GM21737 (cell line): Measurements from ENCODE around the gene ZNF229.
"Not testable (repeated sequence)": the region's sequence is repeated elsewhere in the genome, so short reads cannot be mapped to it uniquely, and the experiment has no call there.

Experiments used
- ATAC-seq: cut with Tn5 transposase; IDR thresholded peaks from one replicate; pipeline ENCODE4 v1.9.1; 2021; ENCODE audit warnings: mild to moderate bottlenecking, moderate library complexity; ENCODE audit not compliant: unreplicated experiment

Gene ZNF229

GRCh38 chr19:44447916-44448674, at the start of gene ZNF229:
Gene ZNF229 (minus strand): TSS chr19:44448472. CDS start chr19:44442847, 5,625 bp downstream.
- ATAC-seq = no peak

GRCh38 chr19:44496711-44497110, 48.4 kb upstream of the ZNF229 start:
- ATAC-seq = no peak

- ATAC-seq = no peak
These were observed 28.5 kb upstream of the ZNF229 start for GRCh38 chr19:44476559-44477408.

- ATAC-seq = not testable (repeated sequence)
These were observed 20.5 kb upstream of the ZNF229 start for GRCh38 chr19:44468730-44469129.

GRCh38 chr19:44462600-44463286, 14.5 kb upstream of the ZNF229 start:
- not testable (repeated sequence) for ATAC-seq

GRCh38 chr19:44456016-44456415, 7.7 kb upstream of the ZNF229 start:
- ATAC-seq = not testable (repeated sequence)

GRCh38 chr19:44455100-44455499, 6.8 kb upstream of the ZNF229 start:
- no peak for ATAC-seq

GRCh38 chr19:44452367-44452766, 4.1 kb upstream of the ZNF229 start:
- no peak for ATAC-seq

- ATAC-seq = no peak
These were observed 3.4 kb upstream of the ZNF229 start for GRCh38 chr19:44451687-44452086.

- ATAC-seq = no peak
These were observed 9.8 kb downstream of the ZNF229 start for GRCh38 chr19:44438441-44438840.

GRCh38 chr19:44435441-44435840, 12.8 kb downstream of the ZNF229 start:
- ATAC-seq = no peak

- ATAC-seq = no peak
These were observed 17.3 kb downstream of the ZNF229 start for GRCh38 chr19:44430956-44431355.

- ATAC-seq = not testable (repeated sequence)
These were observed 32.7 kb downstream of the ZNF229 start for GRCh38 chr19:44415553-44415952.

- no peak for ATAC-seq
These were observed 46.8 kb downstream of the ZNF229 start, which contains the start of gene ZNF285 for GRCh38 chr19:44401139-44402115. Gene ZNF285 (minus strand): TSS chr19:44401608. CDS start chr19:44397213, 4,395 bp downstream.

GRCh38 chr19:44389268-44389667, 59.0 kb downstream of the ZNF229 start:
- not testable (repeated sequence) for ATAC-seq
